Hematopoietic multipotent progenitor cell treated with erythropoietin and hydrocortisone succinate and interleukin-3 and kit ligand, for 17 days (in vitro differentiated cells): Measurements from ENCODE around the gene LPIN2.
"Not testable (repeated sequence)": the region's sequence is repeated elsewhere in the genome, so short reads cannot be mapped to it uniquely, and the experiment has no call there.

Experiments used
- DNase-seq: peaks from one replicate; pipeline ENCODE4 v3.0.0-alpha.2; 2015; ENCODE audit warnings: low spot score

The LPIN2 gene

DNA sequence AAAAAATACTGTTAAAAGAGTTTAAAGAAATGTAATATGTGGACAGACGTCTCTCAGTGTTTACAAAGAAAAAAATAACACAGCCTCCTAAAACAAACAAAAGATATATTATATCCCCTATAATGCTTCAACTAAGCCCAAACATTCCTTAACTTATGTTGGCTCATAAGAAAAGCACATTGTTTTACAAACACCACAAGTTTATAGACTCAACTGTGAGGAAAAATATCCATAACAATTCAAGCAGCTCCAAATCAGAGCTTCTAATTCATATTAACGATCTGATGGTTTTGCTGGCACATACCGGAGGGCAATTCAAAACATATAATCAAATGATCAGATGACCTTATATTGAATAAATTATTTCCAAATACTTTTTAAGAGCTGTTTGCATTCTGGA is 5.5 kb downstream of the LPIN2 start:
- no peak for DNase-seq

DNA sequence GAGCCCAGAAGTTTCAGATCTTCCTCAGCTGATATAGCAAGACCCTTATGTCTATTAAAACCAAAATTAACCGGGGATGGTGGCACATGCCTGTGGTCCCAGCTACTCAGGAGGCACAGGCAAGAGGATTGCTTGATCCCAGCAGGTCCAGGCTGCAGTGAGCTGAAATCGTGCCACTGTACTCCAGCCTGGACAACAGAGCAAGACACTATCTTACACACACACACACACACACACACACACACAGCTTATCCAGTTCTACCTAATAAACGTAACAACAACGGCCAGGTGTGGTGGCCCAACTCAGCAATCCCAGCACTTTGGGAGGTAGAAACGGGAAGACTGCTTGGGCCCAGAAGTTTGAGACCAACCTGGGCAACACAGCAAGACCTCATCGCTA is 7.5 kb downstream of the LPIN2 start:
- no peak for DNase-seq

- not testable (repeated sequence) for DNase-seq
Observed at GRCh38 chr18:3003766-3004165, 9.2 kb downstream of the LPIN2 start.

DNA sequence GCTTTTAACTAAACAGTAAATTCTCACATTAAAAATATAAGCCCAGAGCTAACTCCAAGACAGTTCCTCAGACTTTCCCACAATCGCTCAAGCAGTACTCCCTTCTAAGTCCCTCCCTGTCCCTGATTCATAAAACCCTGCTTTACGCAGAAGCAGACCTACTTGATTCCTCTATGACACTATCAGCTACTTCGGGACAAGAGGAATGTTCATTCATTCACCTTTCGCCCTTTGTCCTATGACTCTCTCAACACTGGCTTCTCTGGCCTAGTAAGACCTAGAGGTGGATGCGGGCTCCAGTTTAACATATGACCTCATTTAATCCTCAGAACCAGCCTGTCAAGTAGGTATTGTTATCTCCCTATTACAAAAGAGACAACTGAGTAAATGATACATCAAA is 10.2 kb downstream of the LPIN2 start:
- DNase-seq: peak; percentile 18

DNA sequence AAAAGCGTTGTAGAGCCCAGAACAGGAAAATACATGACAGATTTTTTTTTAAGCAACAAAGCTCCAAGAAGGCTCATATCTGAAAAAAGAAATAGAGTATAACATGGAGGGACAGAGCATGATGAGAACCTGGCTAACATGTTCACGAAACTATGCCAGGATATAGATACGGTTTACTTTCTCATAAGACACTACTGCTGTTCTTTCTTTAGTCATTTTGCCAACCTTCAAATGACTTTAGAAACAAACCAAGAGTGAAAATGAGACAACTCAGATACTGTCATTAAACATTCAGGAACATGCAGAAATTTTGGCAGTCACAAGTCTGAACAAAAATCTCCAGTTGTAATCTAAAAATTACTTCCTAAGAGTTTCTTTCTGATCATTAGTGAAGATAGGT is 14.3 kb downstream of the LPIN2 start:
- DNase-seq: peak; percentile 52

GRCh38 chr18:2997846-2998564 is 14.9 kb downstream of the LPIN2 start:
- peak; percentile 79 for DNase-seq

DNA sequence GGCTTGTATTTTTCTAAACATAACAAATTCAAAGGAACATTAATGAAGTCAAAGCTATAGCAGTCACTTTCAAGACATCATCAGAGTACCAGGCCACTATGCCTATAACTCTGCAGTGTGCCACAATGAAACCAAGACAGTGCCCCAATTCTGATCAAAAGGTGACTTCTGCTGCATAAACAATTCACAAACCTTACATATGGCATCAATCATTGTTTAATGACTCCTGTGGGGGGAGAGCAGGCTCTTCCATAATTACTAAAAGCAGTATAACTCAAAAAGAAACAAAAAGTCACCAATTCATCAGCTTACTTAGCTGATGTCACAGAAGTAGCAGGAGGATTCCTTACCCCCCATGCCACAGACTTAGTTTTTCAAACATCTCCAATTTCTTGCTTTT is 15.5 kb downstream of the LPIN2 start:
- DNase-seq: no peak

DNA sequence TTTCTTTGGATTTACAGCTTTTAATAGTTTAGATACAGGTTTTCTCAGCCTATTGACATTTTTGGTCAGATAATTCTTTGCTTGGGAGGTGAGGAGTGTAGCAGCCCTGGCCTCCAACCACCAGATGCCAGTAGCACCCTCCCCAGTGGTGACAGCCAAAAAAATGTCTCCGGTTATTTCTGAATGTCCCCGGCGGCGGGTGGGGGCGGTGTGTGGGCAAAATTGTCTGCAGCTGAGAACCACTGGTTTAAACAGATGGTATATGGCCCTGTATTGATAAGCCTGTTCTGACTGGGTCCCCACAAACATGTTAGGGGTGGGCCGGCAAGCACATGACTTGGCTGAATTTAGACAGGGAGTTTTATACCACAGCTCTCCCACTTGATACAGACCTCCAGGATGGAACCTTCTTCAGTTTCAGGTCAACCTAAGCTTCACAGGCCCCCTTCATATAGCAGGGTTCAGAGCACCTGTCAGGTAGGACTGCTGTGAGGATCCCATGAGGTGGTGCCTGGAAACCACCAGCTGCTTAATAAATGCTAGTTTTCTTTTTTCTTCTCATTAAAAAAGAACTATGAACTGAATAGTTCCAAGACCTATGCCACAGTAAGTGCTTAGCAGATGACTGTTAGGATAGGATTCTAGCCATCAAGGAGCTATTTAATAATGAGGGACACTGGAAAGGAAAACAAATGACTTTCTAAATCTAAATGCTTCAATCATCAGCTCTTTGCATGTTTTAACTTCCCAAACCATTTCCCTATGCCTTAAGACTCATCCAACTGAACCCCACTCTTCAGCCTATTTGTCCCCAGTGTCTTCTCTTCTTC is 18.1 kb downstream of the LPIN2 start:
- peak; percentile 96 for DNase-seq

DNA sequence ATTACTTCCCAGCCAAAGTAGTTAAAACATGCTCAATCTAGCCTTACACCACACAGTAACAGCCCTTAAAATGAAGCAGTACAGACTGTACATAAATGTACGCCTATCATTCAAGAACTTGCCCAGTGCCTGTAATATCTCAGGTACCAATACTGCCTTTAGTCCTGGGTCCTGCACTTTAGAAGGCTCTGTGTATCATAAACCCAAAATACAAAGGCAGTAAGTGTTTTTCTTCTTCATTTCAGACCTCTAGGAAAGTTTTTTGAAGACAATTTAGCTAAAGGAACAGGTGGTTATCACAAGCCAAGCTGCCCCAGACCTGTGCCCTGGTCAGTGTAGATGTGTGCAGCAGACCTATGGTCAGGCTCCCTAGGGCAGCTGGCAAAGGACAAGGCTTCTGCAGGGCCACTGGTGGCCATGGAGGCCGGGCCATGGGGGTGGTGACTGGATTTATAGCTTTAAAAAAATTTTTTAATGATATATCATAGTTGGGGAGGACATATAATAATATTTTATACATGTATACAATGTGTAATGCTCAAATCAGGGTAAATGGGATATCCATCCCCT is 18.8 kb downstream of the LPIN2 start:
- DNase-seq: peak; percentile 76

- no peak for DNase-seq
Observed at GRCh38 chr18:2992995-2993877, 19.7 kb downstream of the LPIN2 start.

GRCh38 chr18:2990956-2991640 is 21.8 kb downstream of the LPIN2 start:
- no peak for DNase-seq

DNA sequence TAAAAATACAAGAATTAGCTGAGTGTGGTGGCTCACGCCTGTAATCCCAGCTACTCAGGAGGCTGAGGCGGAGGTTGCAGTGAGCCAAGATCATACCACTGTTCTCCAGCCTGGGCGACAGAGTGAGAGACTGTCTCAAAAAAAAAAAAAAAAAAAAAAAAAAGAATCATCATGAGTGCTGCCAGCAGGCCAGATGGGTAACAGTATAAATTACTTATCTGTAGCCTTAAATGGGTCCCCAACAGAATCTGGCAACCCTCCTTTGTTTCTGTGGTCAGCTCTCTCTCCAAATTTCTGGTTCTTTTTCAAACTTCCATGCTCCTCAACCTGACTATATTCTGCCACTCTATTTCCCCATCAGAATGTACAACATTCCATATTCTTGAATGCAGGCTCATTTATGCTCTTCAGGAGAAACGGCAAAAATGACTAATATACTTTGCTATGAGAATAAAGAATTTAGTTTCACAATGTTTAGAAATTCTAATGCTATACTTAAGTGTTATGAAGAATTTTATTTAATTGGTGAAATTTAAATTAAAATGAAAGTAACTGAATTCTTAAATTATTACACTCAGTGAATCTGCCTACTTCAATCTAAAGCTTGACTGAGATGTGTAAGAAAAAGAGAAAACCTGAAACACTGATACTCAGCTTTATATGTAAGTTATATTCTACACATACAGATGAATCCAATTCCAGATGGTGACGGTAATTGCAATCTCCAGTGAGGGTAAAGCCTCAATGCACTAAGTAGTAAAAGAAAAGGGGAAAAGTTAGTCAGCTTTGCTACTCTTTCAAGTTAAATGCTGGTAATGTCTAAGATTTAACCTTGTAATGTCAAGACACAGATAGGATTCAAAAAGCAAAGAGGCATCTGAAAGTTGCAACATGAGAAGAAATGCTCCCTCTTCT is 24.8 kb downstream of the LPIN2 start:
- no peak for DNase-seq

DNA sequence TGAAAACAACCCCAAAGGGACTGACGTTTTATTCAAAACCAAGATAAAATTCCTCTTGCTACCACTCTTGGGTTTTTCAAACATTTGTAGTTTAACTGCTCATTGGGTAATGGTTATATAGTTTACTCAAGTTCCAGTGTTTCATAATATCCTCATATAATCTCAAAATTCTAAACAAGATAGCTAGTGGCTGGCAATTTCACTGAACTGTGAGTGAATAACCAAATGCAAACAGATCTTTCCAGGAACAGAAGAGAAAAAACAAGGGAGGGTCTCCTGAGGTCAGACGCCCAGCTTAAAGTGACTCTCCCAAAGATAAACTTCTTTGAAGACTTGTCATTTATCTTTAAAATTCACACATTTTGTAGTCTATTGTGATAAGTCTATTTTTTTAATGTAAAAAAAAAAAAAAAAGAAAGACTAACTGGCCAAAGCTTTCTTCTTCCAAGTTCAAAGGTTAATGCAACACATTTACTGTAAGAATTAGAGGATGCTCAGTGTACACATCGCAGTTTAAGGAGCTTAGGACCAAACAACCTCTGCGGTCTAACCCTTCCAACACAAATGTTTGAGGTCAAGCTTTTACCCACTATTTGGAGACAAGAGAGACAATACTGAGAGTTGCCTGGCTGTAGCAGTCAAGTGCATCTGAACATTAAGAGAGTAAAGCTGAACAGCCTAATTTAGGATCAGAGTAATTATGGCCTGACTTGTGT is 26.6 kb downstream of the LPIN2 start:
- DNase-seq: peak; percentile 64

DNA sequence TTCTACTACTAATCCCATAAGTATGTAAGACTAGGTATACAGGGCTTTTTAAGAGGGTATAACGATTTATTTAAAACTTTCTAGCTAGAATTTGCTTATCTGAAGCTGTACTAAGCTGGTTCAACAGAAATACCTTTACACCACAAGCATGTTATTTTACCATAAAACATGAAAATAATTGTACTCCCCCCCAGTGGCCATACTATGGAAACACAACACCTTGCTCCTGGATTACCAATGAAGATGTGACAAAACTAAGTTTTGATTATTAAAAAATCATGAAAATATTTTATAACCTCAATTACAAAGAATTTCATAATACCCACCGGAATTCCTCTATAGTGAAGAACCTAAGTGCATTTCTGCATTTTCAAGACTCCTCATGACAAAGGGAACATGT is 27.3 kb downstream of the LPIN2 start:
- peak; percentile 89 for DNase-seq

- DNase-seq: peak; percentile 67
Observed at GRCh38 chr18:2984703-2985261, 28.2 kb downstream of the LPIN2 start.

DNA sequence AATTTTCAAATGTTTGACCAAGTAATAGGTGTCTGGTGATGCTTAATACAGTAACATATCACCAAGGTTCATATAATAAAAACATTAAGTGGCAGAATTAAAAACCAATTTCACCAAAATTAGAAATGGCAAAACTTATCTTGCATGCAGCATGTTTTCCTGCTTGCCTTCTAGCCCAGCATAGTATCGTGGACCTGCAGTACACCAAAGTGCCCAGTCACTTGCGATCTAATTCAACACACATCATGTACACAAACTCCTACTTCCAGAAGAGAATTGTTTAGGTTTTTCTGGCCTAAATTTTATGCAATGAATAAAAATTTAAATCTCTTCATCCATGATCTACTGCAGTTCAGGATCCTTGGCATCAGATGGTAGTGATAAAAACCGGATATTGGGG is 28.9 kb downstream of the LPIN2 start:
- DNase-seq: peak; percentile 87

DNA sequence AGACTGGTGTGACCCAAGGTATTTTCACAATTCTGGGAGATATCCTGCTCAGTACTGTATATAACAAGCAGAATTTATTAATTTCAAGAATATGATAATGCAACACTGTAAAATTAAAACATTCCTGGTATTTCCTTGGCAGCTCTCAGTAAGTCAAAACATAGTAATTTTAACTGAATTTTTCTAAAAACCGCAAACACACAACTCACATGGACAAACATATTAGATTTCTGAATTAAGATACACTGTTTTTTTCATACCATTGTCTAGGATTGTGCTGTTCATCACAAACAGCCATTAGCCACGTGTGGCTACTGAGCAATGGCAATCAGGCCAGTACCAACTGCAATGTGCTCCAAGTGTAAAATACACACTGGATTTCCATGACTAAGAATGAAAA is 29.6 kb downstream of the LPIN2 start:
- no peak for DNase-seq

GRCh38 chr18:2982452-2983269 is 30.3 kb downstream of the LPIN2 start:
- peak; percentile 97 for DNase-seq

DNA sequence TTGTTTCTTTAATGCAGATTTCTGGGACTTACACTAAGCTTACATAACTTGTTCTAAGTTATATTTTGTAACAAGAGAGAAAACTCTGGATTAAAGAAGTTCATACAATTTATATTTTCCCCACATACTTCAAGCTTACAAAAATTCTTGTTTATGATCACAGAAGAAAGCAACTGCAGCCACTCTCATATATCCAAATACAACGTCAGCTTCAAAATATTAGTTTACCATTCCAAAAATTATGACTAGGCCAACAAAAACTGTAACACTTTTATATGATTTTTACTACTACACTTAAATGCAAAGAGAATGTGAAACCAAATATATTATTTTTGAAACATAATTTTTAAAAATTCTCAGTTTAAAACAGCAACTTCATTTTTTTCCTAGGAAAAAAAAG is 30.9 kb downstream of the LPIN2 start:
- peak; percentile 72 for DNase-seq
